M059J (cell line): Measurements from ENCODE around the gene MATCAP1. TPM values are rescaled to one million over a fixed set of nuclear protein-coding genes. Genes with fewer than 3 reads are reported as not detected.
A peak's percentile ranks its signal among the peaks of the same experiment; 100 is the strongest.

Experiments
- DNase-seq: peaks from one replicate; pipeline ENCODE4 v3.0.0-alpha.2; 2012; ENCODE audit warnings: low read depth
- total RNA-seq: library from RNA; depleted of rRNA; stranded (reverse); fragments of >200 nt; shearing (Covaris generic); gene quantifications from 2 replicates; pipeline ENCODE4 v1.2.3, GENCODE V29; 2014

The MATCAP1 gene
- total RNA-seq, 1 experiment from 2014 or later = 7.7 TPM

DNA sequence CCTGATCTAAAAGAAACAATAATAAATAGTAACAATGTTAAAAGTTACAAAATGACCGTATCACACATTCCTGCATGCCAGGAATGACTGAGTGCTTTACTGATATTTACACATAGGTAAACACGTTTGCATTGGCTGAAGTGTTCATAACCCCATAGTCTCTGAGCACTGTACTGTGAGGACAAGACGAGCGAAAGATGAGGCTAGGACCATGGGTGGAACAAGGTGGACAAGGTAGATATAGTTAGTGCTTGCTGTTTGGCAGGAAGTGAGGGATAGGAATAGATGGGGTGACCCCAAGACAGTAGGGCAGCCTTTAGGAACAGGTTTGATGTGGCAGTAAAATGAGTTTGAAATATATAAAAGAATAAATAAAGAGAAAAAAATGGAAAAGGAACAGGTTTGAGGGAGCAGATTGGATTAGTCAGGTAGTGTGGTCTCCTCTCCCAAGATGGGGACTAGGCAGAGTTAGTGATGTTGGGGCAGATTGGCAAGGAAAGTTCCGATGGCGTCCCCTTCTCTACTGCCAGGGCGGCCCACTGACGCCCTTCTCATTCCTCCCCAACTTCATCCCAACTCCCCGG, 7.7 kb upstream of the MATCAP1 start:
- no peak for DNase-seq

DNA sequence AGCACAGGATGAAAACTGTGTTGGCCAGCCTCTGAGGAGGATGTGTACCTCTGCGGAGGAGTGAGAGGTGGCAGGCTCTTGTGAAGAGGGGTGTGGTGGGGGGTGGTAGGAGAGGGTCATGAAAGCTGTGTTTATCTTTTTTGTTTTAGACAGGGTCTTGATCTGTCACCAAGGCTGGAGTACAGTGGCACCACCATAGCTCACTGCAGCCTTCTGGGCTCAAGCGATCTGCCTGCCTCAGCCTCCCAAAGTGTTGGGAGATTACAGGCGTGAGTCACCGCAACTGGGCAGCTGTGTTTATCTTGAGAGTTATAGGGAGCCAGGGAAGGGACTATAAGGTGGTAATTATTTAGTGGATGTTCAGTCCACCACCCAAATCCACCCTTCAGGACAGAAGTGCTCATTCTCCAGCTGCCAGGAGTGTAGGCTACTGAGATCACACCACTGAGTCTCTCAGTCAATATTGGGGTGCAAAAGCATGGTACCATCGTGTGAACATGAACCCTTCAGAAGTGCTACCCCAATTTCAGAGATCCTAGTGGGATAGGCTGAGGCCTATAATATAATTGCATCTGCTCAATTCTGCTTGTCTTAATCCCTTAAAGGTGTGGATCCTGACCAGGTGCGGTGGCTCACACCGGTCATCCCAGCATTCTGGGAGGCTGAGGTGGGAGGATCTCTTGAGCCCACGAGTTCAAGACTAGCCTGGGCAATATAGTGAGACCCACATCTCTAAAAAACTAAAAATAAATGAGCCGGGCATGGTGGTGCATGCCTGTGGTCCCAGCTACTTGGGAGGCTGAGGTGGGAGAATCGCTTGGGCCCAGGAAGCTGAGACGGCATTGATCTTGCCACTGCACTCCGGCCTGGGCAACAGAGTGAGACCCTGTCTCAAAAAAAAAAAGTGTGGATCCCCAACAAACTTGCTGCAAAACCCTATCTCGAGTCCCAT, 7.0 kb upstream of the MATCAP1 start:
- DNase-seq = peak; percentile 58

DNA sequence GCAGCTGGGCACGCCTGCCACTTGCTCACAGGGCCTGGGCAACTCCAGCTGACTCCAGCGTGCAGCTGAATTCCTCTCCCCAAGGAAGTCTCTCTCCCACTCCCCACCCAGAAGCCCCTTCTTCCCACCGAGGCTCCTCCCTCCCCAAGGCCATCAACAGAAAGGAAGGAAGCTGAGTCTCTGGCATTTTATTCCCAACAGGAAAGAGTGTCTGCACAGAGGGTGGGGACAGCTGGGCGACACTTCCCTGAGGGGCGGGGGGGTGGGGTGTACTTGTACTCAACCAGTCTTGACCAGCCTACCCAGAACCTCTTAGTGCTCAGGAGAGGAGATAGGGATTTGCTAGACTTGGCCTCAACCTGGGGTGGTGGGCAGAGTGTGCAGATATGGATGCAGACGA, 6.3 kb upstream of the MATCAP1 start, which contains the start of gene EXOC3L1:
TSS of gene EXOC3L1 (minus strand) at position 96 of the 400 bp plus-strand sequence. CDS start 460 bp downstream, outside the sequence.
- no peak for DNase-seq

DNA sequence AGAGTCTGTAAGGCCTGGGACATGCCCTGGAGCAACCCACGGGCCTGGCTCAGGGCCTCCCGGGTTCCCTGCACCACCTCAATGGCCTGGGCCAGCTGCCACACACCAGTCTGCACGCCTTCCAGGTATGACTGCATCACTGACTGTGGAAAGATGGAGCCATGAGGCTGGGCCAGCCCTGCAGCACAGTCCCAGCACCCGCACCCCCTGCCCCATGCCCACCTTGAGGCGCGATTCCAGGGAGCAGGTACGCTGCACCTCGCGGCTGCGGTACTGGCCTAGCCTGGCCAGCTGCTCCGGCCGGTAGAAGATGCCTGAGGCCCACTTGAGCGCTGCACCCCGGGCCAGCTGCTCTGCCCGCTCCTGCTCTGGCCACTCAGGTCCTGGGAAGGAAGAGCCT, 5.0 kb upstream of the MATCAP1 start:
- no peak for DNase-seq

DNA sequence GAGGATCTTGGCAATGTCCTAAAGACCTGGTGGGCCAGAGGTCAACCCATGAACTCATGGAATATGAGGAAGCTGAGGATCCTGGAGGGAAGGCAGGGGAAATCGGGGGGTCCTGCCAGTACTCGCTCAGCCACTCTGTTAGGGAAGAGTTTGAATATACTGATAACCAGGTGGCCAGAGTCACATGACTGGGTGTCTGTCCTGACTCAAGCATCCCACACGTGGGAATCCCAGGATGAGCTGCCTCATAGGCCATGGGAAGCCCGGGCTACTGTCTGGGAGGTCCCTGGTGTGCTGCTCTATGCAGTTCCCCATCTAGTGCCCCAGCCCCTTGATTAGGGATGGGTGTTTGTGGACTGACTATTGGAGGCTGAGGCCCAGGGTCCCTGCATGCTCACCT, 4.6 kb upstream of the MATCAP1 start:
- DNase-seq = no peak

DNA sequence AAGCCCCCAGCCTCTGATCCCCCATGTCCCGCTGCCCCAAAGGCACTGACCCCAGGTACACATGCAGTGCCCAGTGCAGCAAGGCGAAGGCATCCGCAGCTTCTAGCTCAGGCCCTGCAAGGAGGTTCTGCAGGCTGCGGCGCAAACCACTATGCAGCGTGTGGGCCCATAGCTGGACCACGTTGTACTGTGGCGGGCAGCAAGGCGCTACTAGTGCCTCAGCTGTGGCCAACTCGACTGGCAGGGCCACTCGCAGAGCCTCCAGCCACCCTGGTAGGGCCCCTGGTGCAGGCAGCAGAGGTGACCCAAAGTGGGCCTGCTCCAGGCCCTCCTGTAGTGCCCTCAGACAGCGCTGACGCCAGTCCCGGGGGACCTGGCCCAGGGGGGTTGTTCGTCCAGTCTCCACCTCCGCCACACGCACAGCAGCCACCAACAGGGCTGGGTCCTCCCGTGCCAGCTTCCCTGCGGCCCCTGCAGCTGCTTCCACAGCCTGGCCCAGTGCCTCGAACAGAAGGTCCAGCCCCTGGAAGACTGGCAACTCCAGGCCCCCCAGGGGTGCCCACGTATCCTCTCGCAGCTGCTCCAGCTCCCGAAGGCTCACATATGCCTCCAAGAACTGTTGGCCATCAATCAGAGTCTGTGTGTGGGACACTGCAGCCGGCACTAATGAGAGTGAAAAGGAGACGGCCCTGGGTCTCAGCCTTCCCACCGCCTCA, 3.6 kb upstream of the MATCAP1 start:
- DNase-seq = no peak

DNA sequence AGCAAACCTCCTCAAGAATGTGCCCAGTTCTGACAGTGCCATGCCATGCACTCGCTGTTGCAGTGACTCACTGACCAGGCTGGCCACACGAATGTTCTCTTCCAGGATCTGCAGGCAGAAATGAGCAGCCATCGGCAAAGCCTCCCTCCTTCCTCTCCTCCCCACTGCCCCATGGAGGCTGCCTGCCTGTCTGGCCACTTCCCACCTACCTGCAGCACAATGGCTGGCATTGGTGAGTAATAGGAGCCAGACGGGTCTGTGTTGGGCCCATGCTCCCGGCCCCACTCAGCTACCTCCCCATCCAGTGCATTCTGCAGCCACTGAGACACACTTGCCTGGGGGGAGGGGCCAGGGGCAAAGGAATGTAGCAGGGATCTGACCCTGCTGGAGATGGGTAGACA, 2.8 kb upstream of the MATCAP1 start:
- DNase-seq = peak; percentile 91

DNA sequence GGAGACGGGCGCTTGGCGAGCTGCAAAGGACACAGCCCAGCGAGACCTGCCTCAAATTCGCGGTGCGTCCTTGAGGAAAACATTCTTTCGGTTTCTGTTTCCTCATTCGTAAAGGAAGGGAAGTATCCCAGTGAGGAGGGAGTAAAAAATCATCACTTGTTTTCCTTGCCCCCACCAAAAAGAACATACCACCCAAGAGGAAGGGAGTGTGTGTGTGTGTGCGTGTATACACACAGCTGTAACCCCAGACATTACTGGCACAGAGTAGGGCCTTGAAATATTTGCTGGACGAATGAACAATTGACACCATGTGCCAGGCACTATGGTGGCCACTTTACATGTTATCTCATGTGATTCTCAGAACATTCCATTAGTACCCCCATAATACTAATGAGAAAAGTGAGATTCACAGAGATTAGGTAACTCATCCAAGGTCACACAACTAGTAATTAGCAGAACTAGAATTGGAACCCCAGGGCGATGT, 1.9 kb upstream of the MATCAP1 start:
- DNase-seq = no peak

DNA sequence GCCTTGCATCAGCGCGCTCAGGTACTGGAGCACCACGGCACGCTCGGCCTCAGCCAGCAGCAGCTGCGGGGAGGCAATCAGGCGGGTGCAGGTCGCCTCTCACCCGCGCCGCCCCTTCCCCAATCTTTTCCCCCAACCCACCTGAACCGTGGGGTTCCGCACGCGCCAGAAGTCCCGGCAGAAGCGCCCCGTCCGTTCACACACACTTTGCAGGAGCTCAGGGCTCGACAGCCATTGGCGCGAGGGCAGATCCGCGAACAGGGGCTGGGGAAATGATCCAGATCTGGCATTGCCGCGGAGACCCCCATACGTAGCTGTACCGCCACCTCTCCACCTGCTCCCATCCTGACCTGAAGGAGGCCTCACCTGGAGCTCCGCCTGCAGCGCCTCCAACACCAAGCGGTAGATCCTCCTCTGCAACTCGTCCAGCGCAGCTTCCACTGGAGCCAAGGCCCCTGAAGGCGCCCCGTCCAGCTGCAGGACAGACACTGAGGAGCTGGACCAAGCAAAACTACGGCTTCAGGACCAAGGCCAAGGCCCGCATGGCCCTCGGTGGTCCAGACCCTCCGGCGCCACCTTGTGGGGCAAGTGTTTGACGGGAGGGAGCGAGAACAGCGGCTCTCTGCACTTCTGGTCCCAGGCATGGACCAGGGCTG, 1.4 kb upstream of the MATCAP1 start:
- DNase-seq = peak; percentile 92

DNA sequence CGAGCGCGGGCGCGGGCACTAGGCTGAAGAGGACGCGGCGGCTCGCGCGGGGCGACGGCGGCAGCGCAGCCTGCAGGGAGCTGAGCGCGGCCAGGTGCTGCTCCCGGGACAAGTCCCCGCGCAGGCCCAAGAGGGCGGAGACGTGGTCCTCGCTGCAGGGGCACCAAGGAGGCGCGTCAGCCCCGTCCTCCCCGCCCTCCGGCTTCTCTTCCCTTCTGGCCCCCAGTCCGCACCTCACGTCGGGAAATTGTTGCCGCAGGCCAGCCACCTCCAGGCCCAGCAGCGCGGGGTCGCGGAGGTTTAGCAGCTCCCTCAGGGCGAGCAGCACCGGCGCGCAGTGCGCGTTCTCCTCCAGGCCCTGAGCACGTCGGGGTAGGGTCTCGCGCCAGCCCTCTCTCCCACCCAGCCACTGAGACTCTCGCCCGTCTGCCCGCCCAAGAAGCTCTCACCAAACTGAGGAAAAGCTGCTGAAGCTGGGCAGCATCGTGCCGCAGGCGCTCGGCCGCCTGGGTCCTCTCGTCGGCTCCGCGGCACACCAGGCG, 761 bp upstream of the MATCAP1 start:
- DNase-seq = no peak

DNA sequence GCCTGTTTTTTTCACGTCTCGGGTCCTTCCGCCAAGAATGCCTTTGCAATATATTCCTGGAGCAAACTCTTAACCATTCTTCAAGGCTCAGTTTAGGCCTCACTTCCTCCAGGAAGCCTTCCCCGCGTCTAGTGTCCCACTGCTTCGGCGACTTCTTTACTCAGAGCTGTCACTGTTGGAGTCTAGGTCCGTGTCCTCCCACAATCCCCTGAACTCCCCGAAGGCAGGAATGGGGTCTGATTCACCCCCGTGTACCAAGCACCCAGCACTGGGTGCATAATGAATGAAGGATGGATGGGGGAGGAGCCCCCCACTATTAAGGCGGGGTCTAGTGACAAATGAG, 508 bp downstream of the MATCAP1 start:
- no peak for DNase-seq

DNA sequence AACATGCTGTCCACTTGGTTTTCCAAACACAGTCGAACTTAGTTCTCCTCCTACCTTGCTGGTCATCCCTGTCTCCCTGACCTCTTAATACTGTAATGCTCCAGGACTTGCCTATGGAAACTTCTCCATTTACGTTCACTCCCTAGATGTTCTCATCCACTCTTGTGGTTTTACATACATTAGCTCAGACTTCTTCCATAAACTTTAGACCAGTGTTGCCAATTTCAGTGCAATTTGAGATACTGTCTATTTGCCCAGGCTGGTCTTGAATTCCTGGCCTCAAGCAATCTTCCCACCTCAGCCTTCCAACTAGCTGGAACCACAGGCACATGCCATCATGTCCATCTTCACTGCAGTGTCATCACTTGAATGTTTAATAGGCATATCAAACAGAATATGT, 1.5 kb downstream of the MATCAP1 start:
- DNase-seq = no peak

DNA sequence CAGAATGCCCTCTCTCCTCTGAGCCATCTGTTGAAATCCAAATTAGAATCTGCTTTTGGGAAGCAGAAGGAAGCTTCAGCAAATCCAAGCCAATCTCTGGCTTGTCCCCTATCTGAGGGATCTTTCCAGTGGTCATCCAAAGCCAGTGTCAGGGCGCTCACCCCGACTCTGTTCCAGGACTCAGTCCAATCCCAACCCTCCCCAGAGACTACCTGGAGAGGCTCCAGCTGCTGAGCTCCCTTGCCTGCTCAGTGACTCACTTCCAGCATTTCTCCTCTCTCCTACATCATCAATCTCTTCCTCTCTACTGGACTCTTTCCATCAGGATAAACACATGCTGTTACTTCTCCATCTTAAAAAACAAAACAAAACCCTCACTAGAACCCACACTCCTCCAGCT, 2.4 kb downstream of the MATCAP1 start:
- DNase-seq = peak; percentile 89

DNA sequence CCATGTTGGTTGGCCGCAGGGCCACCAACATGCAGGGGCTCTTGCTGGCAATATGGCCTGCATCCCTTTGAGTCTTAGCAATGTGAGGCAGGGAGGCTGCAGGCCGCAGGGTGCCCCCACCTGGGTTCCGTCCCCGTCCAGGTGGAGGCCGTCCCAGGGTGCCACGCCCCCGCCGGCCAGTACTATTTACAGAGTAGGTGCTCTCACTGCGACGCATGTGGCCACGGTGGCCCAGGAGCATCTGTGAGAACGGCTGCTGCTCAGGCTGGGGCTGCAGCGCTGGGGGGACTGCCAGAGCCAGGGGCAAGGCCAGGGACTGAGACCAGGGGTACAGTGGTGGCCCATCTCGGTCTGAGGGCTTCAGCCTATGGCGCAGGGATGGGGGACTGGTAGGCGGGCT, 3.6 kb downstream of the MATCAP1 start:
- no peak for DNase-seq

DNA sequence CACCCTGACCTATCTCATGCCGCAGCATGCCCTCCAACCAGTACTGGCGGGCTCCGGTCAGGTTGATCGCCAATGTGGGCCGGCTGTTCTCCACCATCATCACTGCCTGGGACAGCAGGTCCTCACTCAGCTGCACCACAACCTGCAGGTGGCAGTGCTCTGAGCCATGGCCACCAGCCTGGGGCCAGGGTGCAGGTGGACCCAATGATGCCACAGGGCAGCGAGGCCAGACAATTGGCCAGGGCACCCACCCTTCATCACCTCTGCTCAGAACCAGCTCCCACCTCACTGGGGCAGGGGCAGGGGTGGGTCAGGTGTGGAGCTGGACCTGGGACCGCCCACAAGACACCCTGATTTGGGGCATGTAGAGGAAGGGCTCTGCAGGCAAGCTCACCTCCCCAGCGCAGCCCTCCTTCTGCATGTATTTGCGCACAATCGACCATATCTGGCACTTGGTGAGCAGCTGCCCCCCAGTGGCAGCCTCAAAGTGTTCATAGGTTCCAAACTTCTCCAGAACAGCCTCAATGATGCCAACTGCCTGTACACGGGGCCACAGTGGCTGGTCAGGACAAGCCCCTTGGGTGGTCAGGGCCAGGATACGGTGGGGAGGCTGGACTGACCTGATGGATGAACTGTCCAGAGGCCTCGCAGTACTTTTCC, 4.2 kb downstream of the MATCAP1 start:
- DNase-seq = no peak

DNA sequence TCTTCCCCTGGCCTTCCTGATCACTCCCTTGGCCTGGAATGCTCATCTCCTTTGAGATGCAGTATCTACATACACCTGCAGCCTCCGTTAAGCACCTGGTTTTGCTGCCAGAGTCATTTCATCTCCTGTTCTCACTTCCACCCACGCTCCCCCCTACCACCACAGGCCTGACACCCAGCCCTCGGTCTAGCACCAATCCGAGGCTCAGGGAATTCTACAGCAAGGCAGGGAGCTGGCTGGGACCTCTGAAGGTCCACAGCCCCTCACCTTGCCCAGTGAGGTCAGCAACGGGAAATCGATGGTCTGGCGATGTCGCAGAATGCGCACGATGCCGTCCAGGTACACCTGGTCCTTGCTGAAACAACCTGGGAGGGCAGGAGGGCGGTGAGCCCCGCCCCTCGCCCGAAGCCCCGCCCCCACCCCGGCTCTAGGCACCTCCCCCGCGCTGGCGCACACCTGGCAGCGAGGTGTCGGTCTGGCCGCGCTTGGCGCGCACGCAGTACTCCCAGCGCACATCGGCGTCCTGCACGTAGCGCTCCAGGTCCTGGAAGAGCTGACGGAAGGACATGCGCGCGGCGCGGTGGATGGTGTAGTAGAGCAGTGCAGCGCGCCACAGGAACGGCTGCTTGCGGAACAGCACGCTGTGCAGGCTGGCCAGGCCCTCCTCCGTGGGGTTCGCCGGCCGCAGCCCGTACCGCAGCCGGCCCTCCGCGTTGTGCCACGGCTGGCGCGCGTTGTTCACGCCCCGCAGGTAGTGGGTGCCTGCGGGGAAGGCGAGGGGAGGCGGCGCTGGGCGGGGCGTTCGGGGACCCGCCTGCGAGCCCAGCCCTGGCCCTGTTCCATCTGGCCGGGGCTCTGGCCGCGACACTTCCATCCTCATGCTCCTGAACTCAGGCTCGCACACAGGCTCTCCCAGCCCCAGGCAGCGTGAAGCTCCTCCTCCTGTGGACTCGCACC, 5.7 kb downstream of the MATCAP1 start:
- DNase-seq = no peak

DNA sequence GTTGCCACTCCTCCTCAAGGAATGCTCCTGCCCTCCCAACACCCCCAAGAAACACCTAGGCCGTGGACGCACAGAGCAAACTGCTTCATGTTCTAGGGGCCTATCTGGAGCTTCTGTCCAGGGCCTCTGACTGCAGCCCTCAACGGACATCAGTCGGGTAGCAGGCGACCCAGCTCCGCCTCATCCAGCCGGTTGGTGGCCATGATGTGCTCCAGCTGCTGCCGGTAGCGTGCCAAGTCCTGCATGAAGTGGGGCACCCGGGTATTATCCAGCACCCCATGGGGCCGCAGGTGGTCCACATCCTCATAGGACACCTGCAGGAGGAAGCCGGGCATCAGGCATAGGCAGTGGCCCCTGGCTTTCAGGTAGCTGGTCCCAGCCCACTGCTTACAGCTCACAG, 7.1 kb downstream of the MATCAP1 start:
- DNase-seq = no peak

DNA sequence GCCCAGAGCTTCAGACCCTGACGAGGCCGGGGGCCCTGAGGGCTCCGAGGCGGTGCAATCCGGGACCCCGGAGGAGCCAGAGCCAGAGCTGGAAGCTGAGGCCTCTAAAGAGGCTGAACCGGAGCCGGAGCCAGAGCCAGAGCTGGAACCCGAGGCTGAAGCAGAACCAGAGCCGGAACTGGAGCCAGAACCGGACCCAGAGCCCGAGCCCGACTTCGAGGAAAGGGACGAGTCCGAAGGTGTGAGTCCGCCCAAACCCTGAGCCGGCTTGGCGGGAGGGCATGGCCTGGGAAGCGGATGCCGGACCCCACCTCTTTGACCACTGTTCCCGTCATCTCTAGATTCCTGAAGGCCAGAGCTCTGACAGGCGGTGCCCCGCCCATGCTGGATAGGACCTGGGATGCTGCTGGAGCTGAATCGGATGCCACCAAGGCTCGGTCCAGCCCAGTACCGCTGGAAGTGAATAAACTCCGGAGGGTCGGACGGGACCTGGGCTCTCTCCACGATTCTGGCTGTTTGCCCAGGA, 9.0 kb downstream of the MATCAP1 start:
- DNase-seq = no peak

DNA sequence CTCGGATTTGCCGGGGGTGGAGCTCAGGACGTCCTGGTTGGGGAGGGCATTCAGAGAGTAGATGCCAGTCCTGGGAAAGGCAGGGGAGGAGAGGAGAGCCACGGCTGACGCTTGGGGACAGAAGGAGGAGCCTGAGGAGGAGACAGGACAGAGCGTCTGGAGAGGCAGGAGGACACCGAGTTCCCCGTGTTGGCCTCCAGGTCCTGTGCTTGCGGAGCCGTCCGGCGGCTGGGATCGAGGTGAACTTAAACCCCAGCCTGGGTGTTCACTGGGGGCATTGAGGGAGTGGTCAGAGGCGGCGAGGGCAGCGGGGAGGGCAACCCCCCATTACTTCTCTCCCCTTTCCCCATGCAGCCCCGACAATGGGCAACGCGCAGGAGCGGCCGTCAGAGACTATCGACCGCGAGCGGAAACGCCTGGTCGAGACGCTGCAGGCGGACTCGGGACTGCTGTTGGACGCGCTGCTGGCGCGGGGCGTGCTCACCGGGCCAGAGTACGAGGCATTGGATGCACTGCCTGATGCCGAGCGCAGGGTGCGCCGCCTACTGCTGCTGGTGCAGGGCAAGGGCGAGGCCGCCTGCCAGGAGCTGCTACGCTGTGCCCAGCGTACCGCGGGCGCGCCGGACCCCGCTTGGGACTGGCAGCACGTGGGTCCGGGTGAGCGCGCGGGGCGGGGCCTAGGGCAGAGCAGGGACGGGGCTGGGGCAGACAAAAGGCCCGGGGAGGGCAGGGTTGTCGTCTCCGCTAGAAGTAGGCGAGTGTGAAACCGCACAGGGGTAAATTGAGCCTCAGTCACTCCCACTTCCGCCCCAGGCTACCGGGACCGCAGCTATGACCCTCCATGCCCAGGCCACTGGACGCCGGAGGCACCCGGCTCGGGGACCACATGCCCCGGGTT, 9.7 kb downstream of the MATCAP1 start:
- peak; percentile 91 for DNase-seq
